HepG2 (cell line): ENCODE measurements around the gene IL2RA. TPM values are rescaled to one million over a fixed set of nuclear protein-coding genes. Genes with fewer than 3 reads are reported as not detected.

Experiments
- ATAC-seq: fragments of 200-7000 bp; cut with Tn5 transposase; 3 replicates; pipeline ENCODE4 v1.9.1; 2020; ENCODE audit warnings: mild to moderate bottlenecking, moderate library complexity
- BruUV-seq: library from RNA; stranded (reverse); fragments of 400-500 nt; replicated peaks from 2 replicates; lab custom pipeline; 2021; lab: Mats Ljungman, UMichigan
- CTCF ChIA-PET: fragments of 300-600 bp; formaldehyde crosslinking; extraction: SDS; loops from one replicate; lab custom pipeline; 2021; ENCODE audit warnings: low total read pairs, inconsistent platforms, low intra/inter-chr PET ratio; lab: Yijun Ruan, JAX
- POLR2A ChIA-PET: fragments of 350-600 bp; sonication (Branson Sonifier 250); formaldehyde crosslinking; loops from one replicate; lab custom pipeline; 2020; ENCODE audit warnings: antibody characterized with exemption, inconsistent platforms; lab: Yijun Ruan, JAX
- DNase-seq: peaks from one replicate; pipeline ENCODE4 v3.0.0-alpha.2; 2015; ENCODE audit warnings: low spot score
- FAIRE-seq: peaks from 3 replicates; lab custom pipeline; 2011; peaks lifted over from hg19 to GRCh38; lab: Jason Lieb, UNC
- H2AFZ ChIP-seq: one replicate; pipeline ENCODE4 v1.6.1; 2011; ENCODE audit warnings: low read length, inconsistent platforms
- H3K27ac ChIP-seq: fragments of 300-600 bp; 3 replicates; pipeline ENCODE4 v1.8.0; 2011; ENCODE audit warnings: mixed run types, mild to moderate bottlenecking, mixed read lengths, low read length, inconsistent platforms; ENCODE audit not compliant: insufficient read depth; ENCODE audit errors: extremely low read length
- H3K27me3 ChIP-seq, 2 experiments: fragments of 200-600 bp in 1 of 2; 2 replicates in 1 of 2; 3 replicates in 1 of 2; pipeline versions ENCODE4 v1.6.0 to v1.8.0; 2011; ENCODE audit warnings: low read length in 2 of 2, mild to moderate bottlenecking in 2 of 2, moderate library complexity in 2 of 2, inconsistent platforms in 1 of 2; ENCODE audit not compliant: insufficient read depth in 2 of 2, control insufficient read depth in 1 of 2
- H3K36me3 ChIP-seq, 2 experiments: fragments of 200-600 bp in 1 of 2; replicated peaks in 1 of 2; 2 replicates in 1 of 2; 3 replicates in 1 of 2; pipeline versions ENCODE4 v1.5.1 to v1.8.0; 2011; ENCODE audit warnings: low read length in 2 of 2, inconsistent platforms in 1 of 2; ENCODE audit not compliant: insufficient read depth in 2 of 2, control insufficient read depth in 1 of 2
- H3K4me1 ChIP-seq: 2 replicates; pipeline ENCODE4 v1.5.1; 2012; ENCODE audit warnings: low read length, inconsistent platforms; ENCODE audit not compliant: insufficient read depth
- H3K4me2 ChIP-seq: 2 replicates; pipeline ENCODE4 v1.6.0; 2011; ENCODE audit warnings: low read depth, low read length, inconsistent platforms
- H3K4me3 ChIP-seq, 3 experiments: fragments of 200-600 bp in 1 of 3; sonication (generic), shearing (Covaris generic) in 1 of 3; replicated peaks in 1 of 3; 2 replicates each; pipeline ENCODE4 v1.5.1; 2011 to 2016; ENCODE audit warnings: low read length in 3 of 3, inconsistent platforms in 2 of 3, low read depth in 2 of 3, mild to moderate bottlenecking in 2 of 3, control low read depth in 1 of 3, mixed read lengths in 1 of 3; ENCODE audit not compliant: insufficient read depth in 1 of 3
- H3K79me2 ChIP-seq: one replicate; pipeline ENCODE4 v1.6.1; 2011; ENCODE audit warnings: low read length, inconsistent platforms; ENCODE audit not compliant: insufficient read depth
- H3K9ac ChIP-seq: 2 replicates; pipeline ENCODE4 v1.6.0; 2011; ENCODE audit warnings: mild to moderate bottlenecking, low read depth, low read length, inconsistent platforms; ENCODE audit not compliant: insufficient read depth
- H3K9me3 ChIP-seq: 2 replicates; pipeline ENCODE4 v1.5.1; 2012; ENCODE audit warnings: mild to moderate bottlenecking, low read length
- H4K20me1 ChIP-seq: 2 replicates; pipeline ENCODE4 v1.6.0; 2011; ENCODE audit warnings: inconsistent platforms, mild to moderate bottlenecking, low read length, moderate library complexity; ENCODE audit not compliant: insufficient read depth
- ARID4A ChIP-seq: sonication (generic); formaldehyde crosslinking; IDR thresholded peaks from 2 replicates; pipeline ENCODE4 v1.5.0; 2020; ENCODE audit warnings: mild to moderate bottlenecking, missing genetic modification reagents, borderline replicate concordance
- ATRX ChIP-seq: sonication (generic); formaldehyde crosslinking; IDR thresholded peaks from 2 replicates; pipeline ENCODE4 v1.4.0; 2020; ENCODE audit warnings: missing genetic modification reagents, borderline replicate concordance
- HNRNPH1 ChIP-seq: fragments of 200-400 bp; formaldehyde crosslinking; optimal IDR thresholded peaks from 2 replicates; pipeline ENCODE3; 2017; ENCODE audit warnings: mild to moderate bottlenecking, low read depth, low read length
- KAT7 ChIP-seq: IDR thresholded peaks from 2 replicates; pipeline ENCODE4 v1.6.1; 2018; ENCODE audit warnings: borderline replicate concordance, missing compliant biosample characterization
- MIXL1 ChIP-seq: IDR thresholded peaks from 2 replicates; pipeline ENCODE4 v1.6.1; 2016
- NR1H2 ChIP-seq: sonication (generic); formaldehyde crosslinking; IDR thresholded peaks from 2 replicates; pipeline ENCODE4 v1.8.1; 2022; ENCODE audit warnings: low read depth, missing genetic modification reagents, borderline replicate concordance
- SIN3B ChIP-seq: fragments of 150-350 bp; IDR thresholded peaks from 2 replicates; pipeline ENCODE4 v1.6.1; 2014; ENCODE audit warnings: low read length
- YEATS2 ChIP-seq: sonication (generic); formaldehyde crosslinking; IDR thresholded peaks from 2 replicates; pipeline ENCODE4 v1.4.0; 2020; ENCODE audit warnings: missing genetic modification reagents, borderline replicate concordance
- ZBTB7B ChIP-seq: sonication (generic); formaldehyde crosslinking; IDR thresholded peaks from 2 replicates; pipeline ENCODE4 v1.4.0; 2020; ENCODE audit warnings: missing genetic modification reagents
- ZFP1 ChIP-seq: IDR thresholded peaks from 2 replicates; pipeline ENCODE4 v1.6.1; 2016
- ZNF605 ChIP-seq: sonication (generic); formaldehyde crosslinking; IDR thresholded peaks from 2 replicates; pipeline ENCODE4 v1.8.0; 2022; ENCODE audit warnings: mild to moderate bottlenecking, missing genetic modification reagents
- WGBS: methylation state at CpG from one replicate; pipeline ENCODE4 v1.1.6; 2017; ENCODE audit warnings: low lambda C conversion rate; 5-methylcytosine and 5-hydroxymethylcytosine counted together
- in situ Hi-C: cut with HindIII; loops from 2 replicates; pipeline ENCODE4 v1.10.0; 2017; ENCODE audit warnings: low pct_unique_long_range_greater_than_20kb; ENCODE audit not compliant: extremely low pct_ligation_motif_present
- intact Hi-C: fragments of 100-400 bp; cut with micrococcal nuclease; formaldehyde crosslinking; loops from one replicate; pipeline ENCODE4 v1.10.0; 2022; ENCODE audit not compliant: unreplicated experiment
- polyA plus RNA-seq, 8 experiments: library from polyadenylated mRNA; depleted of rRNA in 3 of 8; stranded (reverse) in 7 of 8; unstranded in 1 of 8; fragments of >200 nt; fragmentation: Illumina TruSeq in 4 of 8; extraction: Trizol in 4 of 8; gene quantifications; 2 replicates each; pipeline versions ENCODE4 v1.2.1 to v1.2.3, GENCODE V29; 2011 to 2016; ENCODE audit warnings: low read depth in 4 of 8, missing spikeins in 1 of 8, mixed read lengths in 1 of 8; ENCODE audit not compliant: insufficient read depth in 1 of 8
- total RNA-seq, 5 experiments: library from RNA; depleted of rRNA; stranded (reverse); fragments of >200 nt; fragmentation: Illumina TruSeq; extraction: Trizol; gene quantifications; 2 replicates each; pipeline ENCODE4 v1.2.3, GENCODE V29; 2016; ENCODE audit warnings: low read depth in 1 of 5
- TF ChIP-seq, protein P1 (sequence below): sonication (generic); formaldehyde crosslinking; IDR thresholded peaks from 2 replicates; pipeline ENCODE4 v1.4.0; 2020; ENCODE audit warnings: missing genetic modification reagents
- TF ChIP-seq, protein P2 (sequence below): sonication (generic); formaldehyde crosslinking; conservative IDR thresholded peaks from 2 replicates; pipeline ENCODE4 v1.4.0; 2020; ENCODE audit warnings: missing genetic modification reagents
- TF ChIP-seq, protein P3 (sequence below): sonication (generic); formaldehyde crosslinking; IDR thresholded peaks from 2 replicates; pipeline ENCODE4 v1.4.0; 2020; ENCODE audit warnings: missing genetic modification reagents

Gene IL2RA
- total and polyA plus RNA-seq, 2 of the 13 experiments (the other 11 are each of a cell fraction or from before 2014, with no cell fraction given) = not detected

GRCh38 chr10:6049031-6049400 is 13.2 kb downstream of the IL2RA start:
- no TSS peak for BruUV-seq
- Histone ChIP-seq H3K27ac (no peak overlapping the region), H3K79me2 (no peaks in the 10 kb centered on the region), H3K4me3 (no peak overlapping the region), H3K36me3 (no peaks in the 10 kb centered on the region), H3K4me2 (no peak overlapping the region), H3K9me3 (no peaks in the 10 kb centered on the region), H3K9ac (no peak overlapping the region), H3K4me1 (peaks cover 23% of the 10 kb centered on the region), H4K20me1 (no peaks in the 10 kb centered on the region), H2AFZ (no peak overlapping the region), H3K27me3 (peaks cover 1 to 12% of the 10 kb centered on the region in 2 experiments; a peak in 2 of 5 replicates)
- WGBS = 22% methylated on average over 2 of the region's 2 CpGs
- DNase-seq = no peak
- no peak for ATAC-seq
- FAIRE-seq = no peak
- intact Hi-C loops (no loop called here), in situ Hi-C loops (no loop called here)
- ChIA-PET POLR2A (no interaction called here), CTCF (no interaction called here)
- TF ChIP-seq ZNF605 (CRISPR knock-in tag) (no peak), HNRNPH1 (no peak), KAT7 (CRISPR knock-in tag) (no peak), ATRX (CRISPR knock-in tag) (no peak), YEATS2 (CRISPR knock-in tag) (no peak), MIXL1 (CRISPR knock-in tag) (no peak), SIN3B (no peak), ZBTB7B (CRISPR knock-in tag) (no peak), ZFP1 (CRISPR knock-in tag) (no peak), ARID4A (CRISPR knock-in tag) (no peak), NR1H2 (no peak)
- TF ChIP-seq, protein P1, sequence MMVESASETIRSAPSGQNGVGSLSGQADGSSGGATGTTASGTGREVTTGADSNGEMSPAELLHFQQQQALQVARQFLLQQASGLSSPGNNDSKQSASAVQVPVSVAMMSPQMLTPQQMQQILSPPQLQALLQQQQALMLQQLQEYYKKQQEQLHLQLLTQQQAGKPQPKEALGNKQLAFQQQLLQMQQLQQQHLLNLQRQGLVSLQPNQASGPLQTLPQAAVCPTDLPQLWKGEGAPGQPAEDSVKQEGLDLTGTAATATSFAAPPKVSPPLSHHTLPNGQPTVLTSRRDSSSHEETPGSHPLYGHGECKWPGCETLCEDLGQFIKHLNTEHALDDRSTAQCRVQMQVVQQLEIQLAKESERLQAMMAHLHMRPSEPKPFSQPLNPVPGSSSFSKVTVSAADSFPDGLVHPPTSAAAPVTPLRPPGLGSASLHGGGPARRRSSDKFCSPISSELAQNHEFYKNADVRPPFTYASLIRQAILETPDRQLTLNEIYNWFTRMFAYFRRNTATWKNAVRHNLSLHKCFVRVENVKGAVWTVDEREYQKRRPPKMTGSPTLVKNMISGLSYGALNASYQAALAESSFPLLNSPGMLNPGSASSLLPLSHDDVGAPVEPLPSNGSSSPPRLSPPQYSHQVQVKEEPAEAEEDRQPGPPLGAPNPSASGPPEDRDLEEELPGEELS (CRISPR knock-in tag) = no peak
- TF ChIP-seq, protein P2, sequence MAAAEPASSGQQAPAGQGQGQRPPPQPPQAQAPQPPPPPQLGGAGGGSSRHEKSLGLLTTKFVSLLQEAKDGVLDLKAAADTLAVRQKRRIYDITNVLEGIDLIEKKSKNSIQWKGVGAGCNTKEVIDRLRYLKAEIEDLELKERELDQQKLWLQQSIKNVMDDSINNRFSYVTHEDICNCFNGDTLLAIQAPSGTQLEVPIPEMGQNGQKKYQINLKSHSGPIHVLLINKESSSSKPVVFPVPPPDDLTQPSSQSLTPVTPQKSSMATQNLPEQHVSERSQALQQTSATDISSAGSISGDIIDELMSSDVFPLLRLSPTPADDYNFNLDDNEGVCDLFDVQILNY (CRISPR knock-in tag) = no peak
- TF ChIP-seq, protein P3, sequence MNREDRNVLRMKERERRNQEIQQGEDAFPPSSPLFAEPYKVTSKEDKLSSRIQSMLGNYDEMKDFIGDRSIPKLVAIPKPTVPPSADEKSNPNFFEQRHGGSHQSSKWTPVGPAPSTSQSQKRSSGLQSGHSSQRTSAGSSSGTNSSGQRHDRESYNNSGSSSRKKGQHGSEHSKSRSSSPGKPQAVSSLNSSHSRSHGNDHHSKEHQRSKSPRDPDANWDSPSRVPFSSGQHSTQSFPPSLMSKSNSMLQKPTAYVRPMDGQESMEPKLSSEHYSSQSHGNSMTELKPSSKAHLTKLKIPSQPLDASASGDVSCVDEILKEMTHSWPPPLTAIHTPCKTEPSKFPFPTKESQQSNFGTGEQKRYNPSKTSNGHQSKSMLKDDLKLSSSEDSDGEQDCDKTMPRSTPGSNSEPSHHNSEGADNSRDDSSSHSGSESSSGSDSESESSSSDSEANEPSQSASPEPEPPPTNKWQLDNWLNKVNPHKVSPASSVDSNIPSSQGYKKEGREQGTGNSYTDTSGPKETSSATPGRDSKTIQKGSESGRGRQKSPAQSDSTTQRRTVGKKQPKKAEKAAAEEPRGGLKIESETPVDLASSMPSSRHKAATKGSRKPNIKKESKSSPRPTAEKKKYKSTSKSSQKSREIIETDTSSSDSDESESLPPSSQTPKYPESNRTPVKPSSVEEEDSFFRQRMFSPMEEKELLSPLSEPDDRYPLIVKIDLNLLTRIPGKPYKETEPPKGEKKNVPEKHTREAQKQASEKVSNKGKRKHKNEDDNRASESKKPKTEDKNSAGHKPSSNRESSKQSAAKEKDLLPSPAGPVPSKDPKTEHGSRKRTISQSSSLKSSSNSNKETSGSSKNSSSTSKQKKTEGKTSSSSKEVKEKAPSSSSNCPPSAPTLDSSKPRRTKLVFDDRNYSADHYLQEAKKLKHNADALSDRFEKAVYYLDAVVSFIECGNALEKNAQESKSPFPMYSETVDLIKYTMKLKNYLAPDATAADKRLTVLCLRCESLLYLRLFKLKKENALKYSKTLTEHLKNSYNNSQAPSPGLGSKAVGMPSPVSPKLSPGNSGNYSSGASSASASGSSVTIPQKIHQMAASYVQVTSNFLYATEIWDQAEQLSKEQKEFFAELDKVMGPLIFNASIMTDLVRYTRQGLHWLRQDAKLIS = no peak
